Measurements from ENCODE around the gene USH1C. TPM values are rescaled to one million over a fixed set of nuclear protein-coding genes. Genes with fewer than 3 reads are reported as not detected.

USH1C gene
- total RNA-seq, 4 donors from 2014 or later = 1.1 TPM; not detected in 3

- Histone ChIP-seq H3K4me3 (no peak overlapping the region), H3K27me3 (peaks cover 59% of the 10 kb centered on the region), H3K27ac (no peak overlapping the region), H3K4me1 (peaks cover 0 to 12% (median 0%) of the 10 kb centered on the region in 3 donors), H3K9me3 (no peaks in the 10 kb centered on the region), H3K36me3 (no peaks in the 10 kb centered on the region)
- 31% methylated on average over 3 of the region's 3 CpGs; no CpG with 5 or more reads in 1 of the 2 donors for WGBS, 2 donors (ENCODE audit: low coverage in 1 of 2)
- ATAC-seq = no peak
- TF ChIP-seq CTCF (IDR thresholded peaks at IDR 0.05) = no peak
- no peak for TF ChIP-seq POLR2AphosphoS5 (IDR thresholded peaks at IDR 0.05)
- no peak for TF ChIP-seq POLR2A (IDR thresholded peaks at IDR 0.05)
- TF ChIP-seq EP300 (IDR thresholded peaks at IDR 0.05) = no peak
These were observed 71.7 kb downstream of the USH1C start for GRCh38 chr11:17472467-17472866.

GRCh38 chr11:17471501-17471900, 72.7 kb downstream of the USH1C start:
- Histone ChIP-seq H3K4me3 (no peak overlapping the region), H3K4me1 (peaks cover 0 to 8% (median 0%) of the 10 kb centered on the region in 3 donors), H3K36me3 (no peaks in the 10 kb centered on the region), H3K27me3 (peaks cover 49% of the 10 kb centered on the region), H3K27ac (no peak overlapping the region), H3K9me3 (no peaks in the 10 kb centered on the region)
- WGBS, 2 donors (ENCODE audit: low coverage in 1 of 2) = 75% methylated on average over 2 of the region's 3 CpGs; no CpG with 5 or more reads in 1 of the 2 donors
- TF ChIP-seq POLR2A (IDR thresholded peaks at IDR 0.05) (no peak), EP300 (IDR thresholded peaks at IDR 0.05) (no peak), CTCF (IDR thresholded peaks at IDR 0.05) (no peak), POLR2AphosphoS5 (IDR thresholded peaks at IDR 0.05) (no peak)
- no peak for ATAC-seq

- no peak for TF ChIP-seq CTCF (IDR thresholded peaks at IDR 0.05)
- TF ChIP-seq POLR2AphosphoS5 (IDR thresholded peaks at IDR 0.05) = no peak
- TF ChIP-seq POLR2A (IDR thresholded peaks at IDR 0.05) = no peak
- TF ChIP-seq EP300 (IDR thresholded peaks at IDR 0.05) = no peak
- Histone ChIP-seq H3K4me1 (no peaks in the 10 kb centered on the region), H3K4me3 (no peak overlapping the region), H3K36me3 (no peaks in the 10 kb centered on the region), H3K27me3 (peaks cover 34% of the 10 kb centered on the region), H3K27ac (no peak overlapping the region), H3K9me3 (no peaks in the 10 kb centered on the region)
- ATAC-seq = no peak
- WGBS, 2 donors (ENCODE audit: low coverage in 1 of 2) = 92% methylated on average over 6 of the region's 6 CpGs; no CpG with 5 or more reads in 1 of the 2 donors
These were observed 74.2 kb downstream of the USH1C start for GRCh38 chr11:17469998-17470397.

- no peak overlapping the region for H3K27ac ChIP-seq
- TF ChIP-seq CTCF (IDR thresholded peaks at IDR 0.05) (no peak), POLR2AphosphoS5 (IDR thresholded peaks at IDR 0.05) (no peak), EP300 (IDR thresholded peaks at IDR 0.05) (no peak), POLR2A (IDR thresholded peaks at IDR 0.05) (no peak)
- H3K4me1 ChIP-seq = no peaks in the 10 kb centered on the region
- peaks cover 18% of the 10 kb centered on the region for H3K27me3 ChIP-seq
- no peak for ATAC-seq
- no peaks in the 10 kb centered on the region for H3K9me3 ChIP-seq
- H3K36me3 ChIP-seq = no peaks in the 10 kb centered on the region
- WGBS, 2 donors (ENCODE audit: low coverage in 1 of 2) = 79 to 90% methylated on average over 3 of the region's 4 CpGs
- no peak overlapping the region for H3K4me3 ChIP-seq
These were observed 76.1 kb downstream of the USH1C start for GRCh38 chr11:17468122-17468521.

GRCh38 chr11:17463546-17464174, 80.6 kb downstream of the USH1C start:
- no peaks in the 10 kb centered on the region for H3K9me3 ChIP-seq
- H3K36me3 ChIP-seq = no peaks in the 10 kb centered on the region
- no peak overlapping the region for H3K27ac ChIP-seq
- H3K4me3 ChIP-seq = no peak overlapping the region
- no peaks in the 10 kb centered on the region for H3K4me1 ChIP-seq
- TF ChIP-seq EP300 (IDR thresholded peaks at IDR 0.05) = no peak
- TF ChIP-seq CTCF (IDR thresholded peaks at IDR 0.05) = no peak
- TF ChIP-seq POLR2A (IDR thresholded peaks at IDR 0.05) = no peak
- no peak for TF ChIP-seq POLR2AphosphoS5 (IDR thresholded peaks at IDR 0.05)
- 43 to 56% methylated on average over 10 of the region's 11 CpGs for WGBS, 2 donors (ENCODE audit: low coverage in 1 of 2)
- peaks cover 19% of the 10 kb centered on the region for H3K27me3 ChIP-seq
- no peak for ATAC-seq

Measured in gastroesophageal sphincter (tissue), 4 donors.